Calu3 (cell line): ENCODE data around the gene ANKHD1. TPM values are rescaled to one million over a fixed set of nuclear protein-coding genes. Genes with fewer than 3 reads are reported as not detected.

ENCODE experiments used
- BruUV-seq: library from RNA; stranded (reverse); fragments of 400-500 nt; replicated peaks from 2 replicates; lab custom pipeline; 2021; lab: Mats Ljungman, UMichigan
- CTCF ChIA-PET: fragments of 300-600 bp; sonication (Branson Sonifier 250); formaldehyde crosslinking; loops from one replicate; lab custom pipeline; 2022; ENCODE audit warnings: antibody characterized with exemption; lab: Charles Lee
- DNase-seq: peaks from one replicate; pipeline ENCODE4 v3.0.0; 2022
- H3K27ac Mint-ChIP-seq: one replicate; pipeline ENCODE4 v1.8.0; 2022; ENCODE audit warnings: mixed read lengths; ENCODE audit not compliant: unreplicated experiment
- H3K27me3 Mint-ChIP-seq: one replicate; pipeline ENCODE4 v1.8.0; 2022; ENCODE audit warnings: mixed read lengths; ENCODE audit not compliant: unreplicated experiment
- H3K36me3 Mint-ChIP-seq: one replicate; pipeline ENCODE4 v1.8.0; 2022; ENCODE audit warnings: mild to moderate bottlenecking, moderate library complexity, mixed read lengths; ENCODE audit not compliant: insufficient read depth, unreplicated experiment
- H3K4me1 Mint-ChIP-seq: one replicate; pipeline ENCODE4 v1.8.0; 2022; ENCODE audit warnings: mild to moderate bottlenecking, low read depth, mixed read lengths; ENCODE audit not compliant: unreplicated experiment
- H3K4me3 Mint-ChIP-seq: one replicate; pipeline ENCODE4 v1.8.0; 2022; ENCODE audit warnings: mild to moderate bottlenecking, low read depth, moderate library complexity, mixed read lengths; ENCODE audit not compliant: unreplicated experiment
- H3K9me3 Mint-ChIP-seq: one replicate; pipeline ENCODE4 v1.8.0; 2022; ENCODE audit warnings: low read depth, mixed read lengths; ENCODE audit not compliant: unreplicated experiment
- CTCF ChIP-seq: fragments of 200-600 bp; IDR thresholded peaks from one replicate; pipeline ENCODE4 v1.8.0; 2022; ENCODE audit warnings: antibody characterized with exemption; ENCODE audit not compliant: unreplicated experiment
- intact Hi-C: fragments of 100-400 bp; cut with micrococcal nuclease; formaldehyde crosslinking; loops from one replicate; pipeline ENCODE4 v1.10.0; 2022; ENCODE audit not compliant: unreplicated experiment
- total RNA-seq: library from RNA; stranded (reverse); gene quantifications from 2 replicates; pipeline ENCODE4 v1.2.3, GENCODE V29; 2022

Gene ANKHD1
- total RNA-seq, 1 experiment from 2014 or later = 167 TPM

DNA sequence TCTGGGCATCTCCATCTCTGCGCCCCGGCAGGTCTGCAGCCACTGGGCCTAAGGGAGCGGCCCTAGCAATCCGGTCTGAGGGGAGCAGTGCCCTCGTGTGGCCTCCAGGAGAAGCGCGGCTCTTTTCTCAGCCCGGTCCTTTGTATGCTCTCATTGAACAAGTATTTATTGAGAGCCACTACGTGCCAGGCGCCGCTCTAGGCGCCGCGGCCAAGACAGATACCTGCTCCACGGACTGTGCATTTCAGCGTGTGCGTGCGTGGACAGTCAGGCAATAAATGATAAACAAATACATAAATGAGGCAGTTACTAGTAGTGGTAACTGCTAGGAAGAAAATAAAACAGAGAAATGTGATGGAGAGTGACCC lies 43.9 kb upstream of the ANKHD1 start:
- peak overlapping the region; percentile 38 for H3K27ac Mint-ChIP-seq
- no peaks in the 10 kb centered on the region for H3K27me3 Mint-ChIP-seq
- CTCF ChIA-PET = interaction anchor here (0.9 to 2.1 kb wide), 2 partner anchors 12 to 106 kb away, joined by 4 to 27 read pairs; partner anchors contain the start of gene HBEGF
- H3K9me3 Mint-ChIP-seq = no peaks in the 10 kb centered on the region
- H3K36me3 Mint-ChIP-seq = peaks cover 5% of the 10 kb centered on the region
- peak overlapping the region; percentile 41 for H3K4me3 Mint-ChIP-seq
- BruUV-seq = no TSS peak
- intact Hi-C loops = loop anchor here (1.0 to 5.0 kb wide), 3 partner anchors 113 to 280 kb away; no protein-coding TSS in a partner anchor
- peaks cover 17% of the 10 kb centered on the region for H3K4me1 Mint-ChIP-seq
- TF ChIP-seq CTCF = peak; percentile 90
- peak; percentile 90 for DNase-seq

- peaks cover 9% of the 10 kb centered on the region for H3K36me3 Mint-ChIP-seq
- TF ChIP-seq CTCF = peak; percentile 22
- BruUV-seq = no TSS peak
- DNase-seq = peak; percentile 67
- no peak overlapping the region for H3K27ac Mint-ChIP-seq
- H3K4me3 Mint-ChIP-seq = no peak overlapping the region
- CTCF ChIA-PET = interaction anchor here (0.6 to 2.1 kb wide), 15 partner anchors 11 to 949 kb away, joined by 3 to 27 read pairs (median 4); partner anchors contain the start of genes HBEGF and PURA
- no peaks in the 10 kb centered on the region for H3K27me3 Mint-ChIP-seq
- intact Hi-C loops = loop anchor here (5.0 kb wide), 1 partner anchor 282 kb away; no protein-coding TSS in a partner anchor
- H3K4me1 Mint-ChIP-seq = peaks cover 24% of the 10 kb centered on the region
- no peaks in the 10 kb centered on the region for H3K9me3 Mint-ChIP-seq
Observed at GRCh38 chr5:140358738-140359310, 42.8 kb upstream of the ANKHD1 start.

DNA sequence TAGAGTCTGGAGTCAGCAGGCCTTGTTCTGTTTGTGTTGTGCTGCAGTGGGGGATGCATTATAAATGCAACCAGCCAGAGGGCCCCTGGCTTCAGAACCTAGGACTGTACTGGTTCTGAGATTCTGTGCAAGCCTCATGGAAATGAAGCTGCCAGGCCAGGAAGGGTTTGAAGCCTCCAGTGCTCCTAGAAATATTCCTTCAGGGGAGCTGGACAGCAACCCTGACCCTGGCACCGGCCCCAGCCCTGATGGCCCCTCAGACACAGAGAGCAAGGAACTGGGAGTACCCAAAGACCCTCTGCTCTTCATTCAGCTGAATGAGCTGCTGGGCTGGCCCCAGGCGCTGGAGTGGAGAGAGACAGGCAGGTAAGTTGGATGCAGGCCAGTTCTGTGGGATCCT lies 41.5 kb upstream of the ANKHD1 start, which contains the start of gene SLC4A9:
Gene SLC4A9, plus strand, starts transcription at position 94 of the 400 bp plus-strand sequence. Its CDS starts 43 bp downstream, at position 137.
- H3K27ac Mint-ChIP-seq = no peak within 1 kb of the TSS
- no peak for DNase-seq
- no peaks in the 10 kb centered on the region for H3K27me3 Mint-ChIP-seq
- intact Hi-C loops = loop anchor here (5.0 kb wide), 1 partner anchor 362 kb away; no protein-coding TSS in a partner anchor
- CTCF ChIA-PET = interaction anchor here (0.8 to 2.1 kb wide), 2 partner anchors 55 to 120 kb away, joined by 3 to 15 read pairs; no protein-coding TSS in a partner anchor
- no TSS peak for BruUV-seq
- no peak for TF ChIP-seq CTCF
- peaks cover 24% of the 10 kb centered on the region for H3K4me1 Mint-ChIP-seq
- H3K9me3 Mint-ChIP-seq = no peaks in the 10 kb centered on the region
- no peak within 1 kb of the TSS for H3K4me3 Mint-ChIP-seq
- H3K36me3 Mint-ChIP-seq = peaks cover 9% of the 10 kb centered on the region

GRCh38 chr5:140360681-140361479 lies 40.8 kb upstream of the ANKHD1 start:
- BruUV-seq = no TSS peak
- H3K27me3 Mint-ChIP-seq = no peaks in the 10 kb centered on the region
- H3K36me3 Mint-ChIP-seq = peaks cover 9% of the 10 kb centered on the region
- H3K4me3 Mint-ChIP-seq = no peak overlapping the region
- H3K4me1 Mint-ChIP-seq = peaks cover 24% of the 10 kb centered on the region
- intact Hi-C loops = loop anchor here (5.0 kb wide), 1 partner anchor 361 kb away; no protein-coding TSS in a partner anchor
- CTCF ChIA-PET = interaction anchor here (0.8 kb wide), 1 partner anchor 56 kb away, joined by 3 read pairs; no protein-coding TSS in a partner anchor
- DNase-seq = no peak
- no peak overlapping the region for H3K27ac Mint-ChIP-seq
- TF ChIP-seq CTCF = no peak
- no peaks in the 10 kb centered on the region for H3K9me3 Mint-ChIP-seq
